ENCODE results near the gene SPSB3. TPM values are rescaled to one million over a fixed set of nuclear protein-coding genes. Genes with fewer than 3 reads are reported as not detected.

SPSB3 gene
- total and polyA plus RNA-seq, 9 of the 15 experiments (the other 6 are each of a cell fraction or from before 2014, with no cell fraction given) = 0.39 to 37.4 (median 7.1) TPM

DNA sequence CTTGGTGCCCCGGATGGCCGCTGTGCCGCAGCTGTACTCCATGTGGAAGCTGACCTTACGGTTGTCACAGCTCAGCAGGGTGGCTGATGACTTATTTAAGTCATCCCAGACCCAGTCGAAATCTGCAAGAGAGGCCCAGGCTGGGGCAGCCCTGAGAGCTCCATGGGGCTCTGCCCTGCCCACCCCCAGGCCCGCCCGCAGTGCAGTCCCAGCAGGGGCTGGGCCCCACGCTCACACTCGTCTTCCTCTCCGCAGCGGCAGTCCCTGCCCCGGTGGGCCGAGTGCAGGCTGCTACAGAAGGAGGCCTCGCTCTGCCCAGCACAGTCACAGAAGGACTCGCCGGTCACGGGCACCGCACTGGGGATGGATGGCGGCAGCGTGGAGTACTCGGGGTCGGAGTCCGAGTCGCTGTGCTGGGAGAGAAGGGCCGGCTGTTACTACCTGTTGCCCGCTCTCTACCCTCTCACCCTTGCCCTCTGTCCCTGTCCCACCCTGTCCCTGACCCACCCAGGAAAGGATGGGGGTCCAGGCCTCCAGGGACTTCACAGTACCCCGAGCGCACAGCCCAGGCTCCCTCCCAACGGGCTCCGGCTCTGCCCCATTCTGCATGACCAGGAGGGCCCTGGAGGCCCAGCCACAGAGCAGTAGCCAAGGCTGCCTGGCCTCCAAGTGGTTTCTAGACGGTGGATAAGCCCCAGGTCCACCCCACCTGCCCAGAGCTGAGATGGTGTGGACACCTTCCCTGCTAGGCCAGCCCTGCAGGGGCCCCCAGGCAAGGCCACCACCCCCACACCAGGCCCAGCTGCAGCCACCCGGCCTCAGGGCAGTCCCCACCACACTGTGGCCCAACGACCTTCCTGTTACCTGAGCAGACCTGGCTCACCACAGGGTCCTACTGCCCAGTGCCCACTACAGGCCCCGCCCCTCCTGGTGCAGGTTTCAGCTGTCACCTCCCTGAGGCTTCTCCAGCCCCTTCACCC, 3.9 kb downstream of the SPSB3 start (continued):
- TF ChIP-seq, protein P1, sequence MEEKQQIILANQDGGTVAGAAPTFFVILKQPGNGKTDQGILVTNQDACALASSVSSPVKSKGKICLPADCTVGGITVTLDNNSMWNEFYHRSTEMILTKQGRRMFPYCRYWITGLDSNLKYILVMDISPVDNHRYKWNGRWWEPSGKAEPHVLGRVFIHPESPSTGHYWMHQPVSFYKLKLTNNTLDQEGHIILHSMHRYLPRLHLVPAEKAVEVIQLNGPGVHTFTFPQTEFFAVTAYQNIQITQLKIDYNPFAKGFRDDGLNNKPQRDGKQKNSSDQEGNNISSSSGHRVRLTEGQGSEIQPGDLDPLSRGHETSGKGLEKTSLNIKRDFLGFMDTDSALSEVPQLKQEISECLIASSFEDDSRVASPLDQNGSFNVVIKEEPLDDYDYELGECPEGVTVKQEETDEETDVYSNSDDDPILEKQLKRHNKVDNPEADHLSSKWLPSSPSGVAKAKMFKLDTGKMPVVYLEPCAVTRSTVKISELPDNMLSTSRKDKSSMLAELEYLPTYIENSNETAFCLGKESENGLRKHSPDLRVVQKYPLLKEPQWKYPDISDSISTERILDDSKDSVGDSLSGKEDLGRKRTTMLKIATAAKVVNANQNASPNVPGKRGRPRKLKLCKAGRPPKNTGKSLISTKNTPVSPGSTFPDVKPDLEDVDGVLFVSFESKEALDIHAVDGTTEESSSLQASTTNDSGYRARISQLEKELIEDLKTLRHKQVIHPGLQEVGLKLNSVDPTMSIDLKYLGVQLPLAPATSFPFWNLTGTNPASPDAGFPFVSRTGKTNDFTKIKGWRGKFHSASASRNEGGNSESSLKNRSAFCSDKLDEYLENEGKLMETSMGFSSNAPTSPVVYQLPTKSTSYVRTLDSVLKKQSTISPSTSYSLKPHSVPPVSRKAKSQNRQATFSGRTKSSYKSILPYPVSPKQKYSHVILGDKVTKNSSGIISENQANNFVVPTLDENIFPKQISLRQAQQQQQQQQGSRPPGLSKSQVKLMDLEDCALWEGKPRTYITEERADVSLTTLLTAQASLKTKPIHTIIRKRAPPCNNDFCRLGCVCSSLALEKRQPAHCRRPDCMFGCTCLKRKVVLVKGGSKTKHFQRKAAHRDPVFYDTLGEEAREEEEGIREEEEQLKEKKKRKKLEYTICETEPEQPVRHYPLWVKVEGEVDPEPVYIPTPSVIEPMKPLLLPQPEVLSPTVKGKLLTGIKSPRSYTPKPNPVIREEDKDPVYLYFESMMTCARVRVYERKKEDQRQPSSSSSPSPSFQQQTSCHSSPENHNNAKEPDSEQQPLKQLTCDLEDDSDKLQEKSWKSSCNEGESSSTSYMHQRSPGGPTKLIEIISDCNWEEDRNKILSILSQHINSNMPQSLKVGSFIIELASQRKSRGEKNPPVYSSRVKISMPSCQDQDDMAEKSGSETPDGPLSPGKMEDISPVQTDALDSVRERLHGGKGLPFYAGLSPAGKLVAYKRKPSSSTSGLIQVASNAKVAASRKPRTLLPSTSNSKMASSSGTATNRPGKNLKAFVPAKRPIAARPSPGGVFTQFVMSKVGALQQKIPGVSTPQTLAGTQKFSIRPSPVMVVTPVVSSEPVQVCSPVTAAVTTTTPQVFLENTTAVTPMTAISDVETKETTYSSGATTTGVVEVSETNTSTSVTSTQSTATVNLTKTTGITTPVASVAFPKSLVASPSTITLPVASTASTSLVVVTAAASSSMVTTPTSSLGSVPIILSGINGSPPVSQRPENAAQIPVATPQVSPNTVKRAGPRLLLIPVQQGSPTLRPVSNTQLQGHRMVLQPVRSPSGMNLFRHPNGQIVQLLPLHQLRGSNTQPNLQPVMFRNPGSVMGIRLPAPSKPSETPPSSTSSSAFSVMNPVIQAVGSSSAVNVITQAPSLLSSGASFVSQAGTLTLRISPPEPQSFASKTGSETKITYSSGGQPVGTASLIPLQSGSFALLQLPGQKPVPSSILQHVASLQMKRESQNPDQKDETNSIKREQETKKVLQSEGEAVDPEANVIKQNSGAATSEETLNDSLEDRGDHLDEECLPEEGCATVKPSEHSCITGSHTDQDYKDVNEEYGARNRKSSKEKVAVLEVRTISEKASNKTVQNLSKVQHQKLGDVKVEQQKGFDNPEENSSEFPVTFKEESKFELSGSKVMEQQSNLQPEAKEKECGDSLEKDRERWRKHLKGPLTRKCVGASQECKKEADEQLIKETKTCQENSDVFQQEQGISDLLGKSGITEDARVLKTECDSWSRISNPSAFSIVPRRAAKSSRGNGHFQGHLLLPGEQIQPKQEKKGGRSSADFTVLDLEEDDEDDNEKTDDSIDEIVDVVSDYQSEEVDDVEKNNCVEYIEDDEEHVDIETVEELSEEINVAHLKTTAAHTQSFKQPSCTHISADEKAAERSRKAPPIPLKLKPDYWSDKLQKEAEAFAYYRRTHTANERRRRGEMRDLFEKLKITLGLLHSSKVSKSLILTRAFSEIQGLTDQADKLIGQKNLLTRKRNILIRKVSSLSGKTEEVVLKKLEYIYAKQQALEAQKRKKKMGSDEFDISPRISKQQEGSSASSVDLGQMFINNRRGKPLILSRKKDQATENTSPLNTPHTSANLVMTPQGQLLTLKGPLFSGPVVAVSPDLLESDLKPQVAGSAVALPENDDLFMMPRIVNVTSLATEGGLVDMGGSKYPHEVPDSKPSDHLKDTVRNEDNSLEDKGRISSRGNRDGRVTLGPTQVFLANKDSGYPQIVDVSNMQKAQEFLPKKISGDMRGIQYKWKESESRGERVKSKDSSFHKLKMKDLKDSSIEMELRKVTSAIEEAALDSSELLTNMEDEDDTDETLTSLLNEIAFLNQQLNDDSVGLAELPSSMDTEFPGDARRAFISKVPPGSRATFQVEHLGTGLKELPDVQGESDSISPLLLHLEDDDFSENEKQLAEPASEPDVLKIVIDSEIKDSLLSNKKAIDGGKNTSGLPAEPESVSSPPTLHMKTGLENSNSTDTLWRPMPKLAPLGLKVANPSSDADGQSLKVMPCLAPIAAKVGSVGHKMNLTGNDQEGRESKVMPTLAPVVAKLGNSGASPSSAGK (IDR thresholded peaks at IDR 0.05) = no peak
- TF ChIP-seq RBM14 (IDR thresholded peaks at IDR 0.05; ENCODE audit: borderline replicate concordance, insufficient read depth, low read depth, low read length) (no peak), BACH1 (tag; IDR thresholded peaks at IDR 0.05) (no peak), BHLHE40 (IDR thresholded peaks at IDR 0.05; ENCODE audit: low read length) (no peak), MEIS2 (IDR thresholded peaks at IDR 0.05; ENCODE audit: partially characterized antibody) (no peak), ATF7 (IDR thresholded peaks at IDR 0.05) (no peak), DPF2 (IDR thresholded peaks at IDR 0.05) (no peak), SAFB (IDR thresholded peaks at IDR 0.05; ENCODE audit: borderline replicate concordance, low read depth, low read length) (0 out of 2 replicates have a peak, but pooled peaks have one; percentile 15), TAF15 (IDR thresholded peaks at IDR 0.05; ENCODE audit: low read depth, low read length) (peak; percentile 75; the same call in 1 of the 2 replicates), CREBBP (IDR thresholded peaks at IDR 0.05; ENCODE audit: low read depth, low read length) (no peak), CEBPB (tag; IDR thresholded peaks at IDR 0.05) (no peak), ZNF586 (CRISPR knock-in tag; conservative IDR thresholded peaks at IDR 0.05) (no peak), RBFOX2 (IDR thresholded peaks at IDR 0.05; ENCODE audit: low read depth, low read length) (peak; percentile 43)
- TF ChIP-seq, protein P2, sequence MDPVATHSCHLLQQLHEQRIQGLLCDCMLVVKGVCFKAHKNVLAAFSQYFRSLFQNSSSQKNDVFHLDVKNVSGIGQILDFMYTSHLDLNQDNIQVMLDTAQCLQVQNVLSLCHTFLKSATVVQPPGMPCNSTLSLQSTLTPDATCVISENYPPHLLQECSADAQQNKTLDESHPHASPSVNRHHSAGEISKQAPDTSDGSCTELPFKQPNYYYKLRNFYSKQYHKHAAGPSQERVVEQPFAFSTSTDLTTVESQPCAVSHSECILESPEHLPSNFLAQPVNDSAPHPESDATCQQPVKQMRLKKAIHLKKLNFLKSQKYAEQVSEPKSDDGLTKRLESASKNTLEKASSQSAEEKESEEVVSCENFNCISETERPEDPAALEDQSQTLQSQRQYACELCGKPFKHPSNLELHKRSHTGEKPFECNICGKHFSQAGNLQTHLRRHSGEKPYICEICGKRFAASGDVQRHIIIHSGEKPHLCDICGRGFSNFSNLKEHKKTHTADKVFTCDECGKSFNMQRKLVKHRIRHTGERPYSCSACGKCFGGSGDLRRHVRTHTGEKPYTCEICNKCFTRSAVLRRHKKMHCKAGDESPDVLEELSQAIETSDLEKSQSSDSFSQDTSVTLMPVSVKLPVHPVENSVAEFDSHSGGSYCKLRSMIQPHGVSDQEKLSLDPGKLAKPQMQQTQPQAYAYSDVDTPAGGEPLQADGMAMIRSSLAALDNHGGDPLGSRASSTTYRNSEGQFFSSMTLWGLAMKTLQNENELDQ (CRISPR knock-in tag; IDR thresholded peaks at IDR 0.05; ENCODE audit: borderline replicate concordance) = no peak

Data from K562 (cell line).